HFF-Myc (cell line): ENCODE results near the gene ATP2B1.

Experiments used
- DNase-seq: peaks from one replicate; pipeline ENCODE4 v3.0.0-alpha.2; 2011; ENCODE audit warnings: low read depth; ENCODE audit errors: extremely low read depth
- H3K4me3 ChIP-seq: replicated peaks from 2 replicates; pipeline ENCODE4 v1.5.1; 2011; ENCODE audit warnings: low read depth, mild to moderate bottlenecking, control low read depth, low read length
- TF ChIP-seq, protein P1 (sequence below): IDR thresholded peaks from 2 replicates; pipeline ENCODE4 v1.5.1; 2012; ENCODE audit warnings: mild to moderate bottlenecking, low read depth, low read length, control low read depth; ENCODE audit errors: missing control alignments

ATP2B1 gene

GRCh38 chr12:89573051-89573810, 135.4 kb downstream of the ATP2B1 start:
- TF ChIP-seq, protein P1, sequence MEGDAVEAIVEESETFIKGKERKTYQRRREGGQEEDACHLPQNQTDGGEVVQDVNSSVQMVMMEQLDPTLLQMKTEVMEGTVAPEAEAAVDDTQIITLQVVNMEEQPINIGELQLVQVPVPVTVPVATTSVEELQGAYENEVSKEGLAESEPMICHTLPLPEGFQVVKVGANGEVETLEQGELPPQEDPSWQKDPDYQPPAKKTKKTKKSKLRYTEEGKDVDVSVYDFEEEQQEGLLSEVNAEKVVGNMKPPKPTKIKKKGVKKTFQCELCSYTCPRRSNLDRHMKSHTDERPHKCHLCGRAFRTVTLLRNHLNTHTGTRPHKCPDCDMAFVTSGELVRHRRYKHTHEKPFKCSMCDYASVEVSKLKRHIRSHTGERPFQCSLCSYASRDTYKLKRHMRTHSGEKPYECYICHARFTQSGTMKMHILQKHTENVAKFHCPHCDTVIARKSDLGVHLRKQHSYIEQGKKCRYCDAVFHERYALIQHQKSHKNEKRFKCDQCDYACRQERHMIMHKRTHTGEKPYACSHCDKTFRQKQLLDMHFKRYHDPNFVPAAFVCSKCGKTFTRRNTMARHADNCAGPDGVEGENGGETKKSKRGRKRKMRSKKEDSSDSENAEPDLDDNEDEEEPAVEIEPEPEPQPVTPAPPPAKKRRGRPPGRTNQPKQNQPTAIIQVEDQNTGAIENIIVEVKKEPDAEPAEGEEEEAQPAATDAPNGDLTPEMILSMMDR, result no peak
- H3K4me3 ChIP-seq, result no peak overlapping the region
- DNase-seq, result no peak

- H3K4me3 ChIP-seq, result no peak overlapping the region
- DNase-seq, result peak; percentile 87
- TF ChIP-seq, protein P1, result no peak
These were observed 137.0 kb downstream of the ATP2B1 start for GRCh38 chr12:89571491-89572195.

- H3K4me3 ChIP-seq, result no peak overlapping the region
- TF ChIP-seq, protein P1, result no peak
- no peak for DNase-seq
These were observed 140.2 kb downstream of the ATP2B1 start for GRCh38 chr12:89568484-89568883.

- DNase-seq, result no peak
- no peak overlapping the region for H3K4me3 ChIP-seq
- TF ChIP-seq, protein P1, result no peak
These were observed 140.9 kb downstream of the ATP2B1 start for GRCh38 chr12:89567691-89568239.

GRCh38 chr12:89566615-89567014, 142.0 kb downstream of the ATP2B1 start:
- no peak overlapping the region for H3K4me3 ChIP-seq
- TF ChIP-seq, protein P1, result no peak
- DNase-seq, result no peak

DNA sequence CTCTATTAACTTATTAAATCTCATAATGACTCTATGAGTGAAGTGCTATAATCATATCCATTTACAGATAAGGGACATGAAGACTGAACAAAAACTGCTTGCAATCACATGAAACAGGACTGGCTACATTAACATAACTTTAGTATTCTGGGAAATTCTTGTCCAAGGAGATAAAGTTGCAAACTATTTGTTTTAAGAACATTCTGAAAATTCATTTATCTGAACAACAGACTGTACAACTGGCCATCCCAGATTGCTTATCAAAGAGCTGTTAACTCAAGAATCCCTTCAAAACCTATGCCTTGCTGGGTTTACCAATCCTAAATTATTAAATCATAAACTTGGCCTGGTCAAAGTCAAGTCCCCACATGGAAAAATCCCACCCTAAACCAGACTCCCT, 143.6 kb downstream of the ATP2B1 start:
- no peak for DNase-seq
- H3K4me3 ChIP-seq, result no peak overlapping the region
- TF ChIP-seq, protein P1, result no peak
